ENCODE results near the gene ABCB1.
"Not testable (repeated sequence)": the region's sequence is repeated elsewhere in the genome, so short reads cannot be mapped to it uniquely, and the experiment has no call there.

ABCB1 gene

GRCh38 chr7:87580636-87581035 is 20.0 kb downstream of the ABCB1 start:
- TF ChIP-seq CTCF (conservative IDR thresholded peaks at IDR 0.05), result no peak
- no peak overlapping the region for H3K27ac ChIP-seq

DNA sequence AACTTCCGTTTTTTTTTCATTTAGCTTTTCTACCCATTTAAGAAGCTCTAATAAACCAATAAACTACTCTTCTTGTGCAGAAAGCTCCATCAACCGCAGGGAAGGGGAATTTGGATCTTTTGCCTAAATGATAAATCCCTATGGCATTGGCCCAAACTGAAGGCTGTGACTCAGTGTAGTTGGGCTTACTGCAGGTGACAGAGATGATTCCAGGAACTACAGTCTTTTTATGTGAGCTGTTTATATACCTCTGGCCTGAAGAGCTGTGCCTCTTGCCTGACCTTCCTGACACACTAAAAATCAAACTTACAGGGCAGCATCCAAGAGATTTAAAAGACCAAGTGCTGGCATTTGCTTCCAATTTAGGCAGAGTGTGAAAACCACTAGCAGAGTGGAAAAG is 25.2 kb downstream of the ABCB1 start:
- no peak overlapping the region for H3K27ac ChIP-seq

GRCh38 chr7:87574630-87575029 is 26.1 kb downstream of the ABCB1 start:
- TF ChIP-seq CTCF (conservative IDR thresholded peaks at IDR 0.05) (no peak), ZFX (IDR thresholded peaks at IDR 0.05) (no peak)
- H3K27ac ChIP-seq, result no peak overlapping the region

More for the DNA sequence above, 25.2 kb downstream of the ABCB1 start:
- TF ChIP-seq CTCF (conservative IDR thresholded peaks at IDR 0.05), result no peak

DNA sequence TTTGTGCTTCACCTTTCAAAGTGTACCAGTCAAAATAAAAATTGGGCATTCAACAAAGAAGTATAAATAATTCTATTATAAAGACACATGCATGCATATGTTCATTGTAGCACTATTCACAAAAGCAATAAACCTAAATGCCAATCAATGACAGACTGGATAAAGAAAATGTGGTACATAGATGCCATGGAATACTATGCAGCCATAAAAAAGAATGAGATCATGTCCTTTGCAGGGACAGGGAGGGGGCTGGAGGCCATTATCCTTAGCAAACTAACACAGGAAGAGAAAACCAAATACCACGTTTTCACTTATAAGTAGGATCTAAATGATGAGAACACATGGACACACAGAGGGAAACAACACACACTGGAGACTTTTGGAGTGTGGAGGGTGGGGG is 28.2 kb downstream of the ABCB1 start:
- not testable (repeated sequence) for H3K27ac ChIP-seq

- TF ChIP-seq CTCF (conservative IDR thresholded peaks at IDR 0.05) (no peak), ZFX (IDR thresholded peaks at IDR 0.05) (no peak)
- no peak overlapping the region for H3K27ac ChIP-seq
Observed at GRCh38 chr7:87570178-87570577, 30.5 kb downstream of the ABCB1 start.

DNA sequence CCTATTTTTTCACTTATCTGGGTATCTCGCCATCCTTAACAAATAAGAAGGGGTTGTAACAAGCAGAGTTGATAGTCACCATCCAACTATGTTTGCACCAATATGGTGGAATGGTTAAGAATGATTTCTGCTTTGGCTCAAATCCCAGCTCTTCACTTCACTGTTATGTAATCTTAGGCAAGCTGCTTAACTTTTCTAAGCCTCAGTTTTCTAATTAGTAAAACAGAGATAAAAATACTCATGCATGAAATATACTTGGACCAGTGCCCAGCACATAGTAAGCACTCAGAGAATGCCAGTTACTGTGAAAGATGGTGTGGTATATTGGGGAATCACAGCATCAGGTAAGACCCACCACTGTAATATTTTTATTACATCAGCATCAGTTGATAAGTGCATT is 33.6 kb downstream of the ABCB1 start:
- no peak overlapping the region for H3K27ac ChIP-seq
- TF ChIP-seq ZFX (IDR thresholded peaks at IDR 0.05) (no peak), CTCF (conservative IDR thresholded peaks at IDR 0.05) (no peak)

DNA sequence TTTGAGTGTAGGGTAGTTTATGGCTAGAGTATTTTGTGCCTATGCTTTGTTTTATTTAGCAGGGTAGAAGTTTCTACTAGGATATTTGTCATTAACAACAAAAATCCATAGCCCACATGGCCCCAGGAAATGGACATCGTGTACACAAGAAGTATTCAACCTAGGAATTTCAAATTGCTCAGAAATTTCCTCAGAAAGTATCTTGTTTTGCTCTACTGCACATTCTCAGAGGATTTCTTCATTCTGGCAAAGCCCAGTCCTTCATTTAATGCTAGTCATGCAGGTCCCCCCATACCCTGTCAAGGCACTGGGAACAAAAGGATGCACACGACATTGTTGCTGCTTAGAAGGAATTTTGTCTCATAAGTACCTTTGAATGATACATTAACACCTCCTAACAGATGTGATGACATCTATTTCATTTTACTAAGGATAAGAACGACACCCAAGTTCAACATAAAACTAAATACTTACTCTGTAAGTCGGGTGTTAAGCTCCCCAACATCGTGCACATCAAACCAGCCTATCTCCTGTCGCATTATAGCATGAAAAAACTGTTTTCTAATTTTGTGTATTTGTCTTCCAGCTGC is 34.3 kb downstream of the ABCB1 start:
- no peak for TF ChIP-seq CTCF (conservative IDR thresholded peaks at IDR 0.05)
- TF ChIP-seq ZFX (IDR thresholded peaks at IDR 0.05), result no peak
- H3K27ac ChIP-seq, result no peak overlapping the region

GRCh38 chr7:87565877-87566276 is 34.8 kb downstream of the ABCB1 start:
- no peak for TF ChIP-seq CTCF (conservative IDR thresholded peaks at IDR 0.05)
- TF ChIP-seq ZFX (IDR thresholded peaks at IDR 0.05), result no peak
- H3K27ac ChIP-seq, result no peak overlapping the region

All from C4-2B (cell line).